ENCODE measurements around the gene ADGRG1. TPM values are rescaled to one million over a fixed set of nuclear protein-coding genes. Genes with fewer than 3 reads are reported as not detected.

ADGRG1 gene
- total RNA-seq, 1 experiment from 2014 or later: 131 TPM

DNA sequence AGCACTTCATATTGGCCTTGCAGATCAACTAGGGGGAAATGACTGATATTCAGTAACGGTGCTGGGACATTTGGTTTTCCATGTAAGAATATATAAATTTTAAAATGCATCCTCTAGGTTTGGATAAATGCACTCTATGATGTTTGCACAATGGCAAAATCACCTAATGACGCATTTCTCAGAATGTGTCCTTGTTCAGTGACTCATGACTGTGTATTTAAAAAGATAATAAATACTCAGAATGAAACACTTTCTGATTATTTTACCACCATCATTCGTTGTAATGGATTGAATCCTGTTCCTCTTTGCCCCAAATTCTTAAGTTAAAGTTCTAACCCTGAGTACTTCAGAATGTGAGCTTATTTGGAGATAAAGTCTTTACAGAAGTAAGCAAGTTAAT is 17.2 kb upstream of the ADGRG1 start:
- ChIA-PET POLR2A (ENCODE audit: unreplicated experiment) (no interaction called here), CTCF (no interaction called here)
- Histone ChIP-seq H3K9me3 (ENCODE audit: insufficient read depth, low read depth) (no peaks in the 10 kb centered on the region), H3K4me1 (replicated peaks; ENCODE audit: insufficient read depth) (peaks cover 30% of the 10 kb centered on the region), H3K79me2 (ENCODE audit: low read depth) (no peaks in the 10 kb centered on the region), H3K27ac (no peak overlapping the region), H3F3A (ENCODE audit: insufficient read depth, low read depth) (peaks cover 14% of the 10 kb centered on the region; the same call in 1 of the 2 replicates), H4K20me1 (ENCODE audit: insufficient read depth) (no peaks in the 10 kb centered on the region), H3K4me3 (no peak overlapping the region), H3K27me3 (ENCODE audit: insufficient read depth, low read depth) (no peaks in the 10 kb centered on the region), H3K9me2 (ENCODE audit: insufficient read depth) (no peaks in the 10 kb centered on the region), H3K4me2 (peak overlapping the region; percentile 43), H3K36me3 (ENCODE audit: low read depth) (no peaks in the 10 kb centered on the region), H2AFZ (no peak overlapping the region)
- intact Hi-C loops (cut with micrococcal nuclease; ENCODE audit: unreplicated experiment): no loop called here
- TF ChIP-seq, protein P1, sequence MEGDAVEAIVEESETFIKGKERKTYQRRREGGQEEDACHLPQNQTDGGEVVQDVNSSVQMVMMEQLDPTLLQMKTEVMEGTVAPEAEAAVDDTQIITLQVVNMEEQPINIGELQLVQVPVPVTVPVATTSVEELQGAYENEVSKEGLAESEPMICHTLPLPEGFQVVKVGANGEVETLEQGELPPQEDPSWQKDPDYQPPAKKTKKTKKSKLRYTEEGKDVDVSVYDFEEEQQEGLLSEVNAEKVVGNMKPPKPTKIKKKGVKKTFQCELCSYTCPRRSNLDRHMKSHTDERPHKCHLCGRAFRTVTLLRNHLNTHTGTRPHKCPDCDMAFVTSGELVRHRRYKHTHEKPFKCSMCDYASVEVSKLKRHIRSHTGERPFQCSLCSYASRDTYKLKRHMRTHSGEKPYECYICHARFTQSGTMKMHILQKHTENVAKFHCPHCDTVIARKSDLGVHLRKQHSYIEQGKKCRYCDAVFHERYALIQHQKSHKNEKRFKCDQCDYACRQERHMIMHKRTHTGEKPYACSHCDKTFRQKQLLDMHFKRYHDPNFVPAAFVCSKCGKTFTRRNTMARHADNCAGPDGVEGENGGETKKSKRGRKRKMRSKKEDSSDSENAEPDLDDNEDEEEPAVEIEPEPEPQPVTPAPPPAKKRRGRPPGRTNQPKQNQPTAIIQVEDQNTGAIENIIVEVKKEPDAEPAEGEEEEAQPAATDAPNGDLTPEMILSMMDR (conservative IDR thresholded peaks at IDR 0.05): no peak
- TF ChIP-seq EZH2 (IDR thresholded peaks at IDR 0.05; ENCODE audit: low read depth): no peak
- BruUV-seq (replicated peaks): no TSS peak
- DNase-seq: peak in 1 of 2 experiments; percentile 65

DNA sequence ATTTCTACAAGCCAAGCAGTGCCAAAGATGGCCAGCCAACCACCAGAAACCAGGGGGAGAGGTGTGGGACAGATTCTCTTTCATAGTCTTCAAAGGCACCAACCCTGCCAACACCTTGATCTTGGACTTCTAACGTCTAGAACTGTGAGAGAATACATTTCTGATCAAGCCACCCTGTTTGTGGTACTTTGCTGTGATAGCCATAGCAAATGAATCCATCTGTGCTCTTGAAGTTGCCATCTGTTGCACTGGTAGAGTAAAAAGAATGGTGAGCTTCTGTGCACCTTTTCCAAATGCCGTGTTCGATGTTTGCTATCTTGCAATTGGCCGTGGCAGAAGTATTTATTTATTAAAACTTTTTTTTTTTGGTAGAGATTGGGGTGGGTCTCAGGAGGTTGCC is 16.7 kb upstream of the ADGRG1 start:
- no peaks in the 10 kb centered on the region for H3K36me3 ChIP-seq (ENCODE audit: low read depth)
- H3K9me3 ChIP-seq (ENCODE audit: insufficient read depth, low read depth): no peaks in the 10 kb centered on the region
- H3K4me2 ChIP-seq: peak overlapping the region; percentile 43; the same call in 1 of the 2 replicates
- DNase-seq: no peak
- no peaks in the 10 kb centered on the region for H3K79me2 ChIP-seq (ENCODE audit: low read depth)
- no peak overlapping the region for H3K27ac ChIP-seq
- H3F3A ChIP-seq (ENCODE audit: insufficient read depth, low read depth): peaks cover 14% of the 10 kb centered on the region; the same call in 1 of the 2 replicates
- BruUV-seq (replicated peaks): no TSS peak
- H2AFZ ChIP-seq: no peak overlapping the region
- no peak overlapping the region for H3K4me3 ChIP-seq
- H3K4me1 ChIP-seq (replicated peaks; ENCODE audit: insufficient read depth): peaks cover 30% of the 10 kb centered on the region
- TF ChIP-seq, protein P1 (conservative IDR thresholded peaks at IDR 0.05): no peak
- no peak for TF ChIP-seq EZH2 (IDR thresholded peaks at IDR 0.05; ENCODE audit: low read depth)
- intact Hi-C loops (cut with micrococcal nuclease; ENCODE audit: unreplicated experiment): no loop called here
- H3K9me2 ChIP-seq (ENCODE audit: insufficient read depth): no peaks in the 10 kb centered on the region
- CTCF ChIA-PET: no interaction called here
- POLR2A ChIA-PET (ENCODE audit: unreplicated experiment): no interaction called here
- no peaks in the 10 kb centered on the region for H4K20me1 ChIP-seq (ENCODE audit: insufficient read depth)
- no peaks in the 10 kb centered on the region for H3K27me3 ChIP-seq (ENCODE audit: insufficient read depth, low read depth)

DNA sequence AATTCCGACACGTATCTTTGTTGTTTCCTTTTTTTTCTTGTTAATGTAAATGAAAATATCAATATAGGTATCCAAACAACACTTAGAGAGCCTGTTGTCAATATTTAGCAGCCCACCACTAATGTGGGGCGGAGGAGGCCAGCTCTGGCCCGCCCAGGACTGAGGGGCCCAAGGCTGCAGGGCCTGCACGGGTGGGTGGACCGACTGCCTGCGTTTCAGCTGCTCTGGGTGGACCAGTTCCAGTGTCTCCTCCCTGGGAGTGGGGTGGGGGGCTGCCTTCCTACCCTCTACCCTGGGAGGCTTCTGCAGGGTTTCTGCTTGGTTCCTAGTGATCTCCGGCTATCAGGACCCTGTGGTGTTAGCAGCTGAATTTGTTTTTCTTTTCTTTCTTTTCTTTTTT is 15.9 kb upstream of the ADGRG1 start:
- Histone ChIP-seq H3K9me2 (ENCODE audit: insufficient read depth) (no peaks in the 10 kb centered on the region), H3K4me1 (replicated peaks; ENCODE audit: insufficient read depth) (peaks cover 38% of the 10 kb centered on the region), H3K36me3 (ENCODE audit: low read depth) (no peaks in the 10 kb centered on the region), H3K4me2 (no peak overlapping the region), H3K79me2 (ENCODE audit: low read depth) (no peaks in the 10 kb centered on the region), H3F3A (ENCODE audit: insufficient read depth, low read depth) (peaks cover 18% of the 10 kb centered on the region), H3K27ac (no peak overlapping the region), H2AFZ (no peak overlapping the region), H3K27me3 (ENCODE audit: insufficient read depth, low read depth) (no peaks in the 10 kb centered on the region), H4K20me1 (ENCODE audit: insufficient read depth) (no peaks in the 10 kb centered on the region), H3K9me3 (ENCODE audit: insufficient read depth, low read depth) (no peaks in the 10 kb centered on the region), H3K4me3 (no peak overlapping the region)
- ChIA-PET POLR2A (ENCODE audit: unreplicated experiment) (no interaction called here), CTCF (no interaction called here)
- intact Hi-C loops (cut with micrococcal nuclease; ENCODE audit: unreplicated experiment): no loop called here
- no TSS peak for BruUV-seq (replicated peaks)
- TF ChIP-seq EZH2 (IDR thresholded peaks at IDR 0.05; ENCODE audit: low read depth): no peak
- TF ChIP-seq, protein P1 (conservative IDR thresholded peaks at IDR 0.05): no peak
- DNase-seq: no peak
